ENCODE data around the gene ERMP1.
"Not testable (repeated sequence)": the region's sequence is repeated elsewhere in the genome, so short reads cannot be mapped to it uniquely, and the experiment has no call there.

ERMP1 gene

DNA sequence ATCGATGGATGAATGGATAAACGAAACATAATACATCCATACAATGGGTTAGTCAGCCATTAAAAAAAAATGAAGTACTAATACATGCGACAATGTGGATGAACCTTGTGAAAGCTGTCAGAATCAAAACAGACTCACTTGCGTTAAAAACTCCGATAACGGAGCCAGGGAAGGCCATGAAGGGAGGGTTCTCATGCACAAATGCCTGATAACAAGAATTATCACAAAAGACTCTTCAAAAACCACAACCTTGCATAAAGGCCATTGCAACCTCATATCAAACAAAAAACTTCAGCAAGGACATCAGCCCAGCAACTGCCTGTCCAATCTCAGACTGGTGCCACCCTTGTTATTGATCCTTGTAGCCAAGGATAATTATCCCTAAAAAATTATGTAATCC is 13.7 kb downstream of the ERMP1 start:
- DNase-seq (ENCODE audit: low read depth in 1 of 2, low spot score in 1 of 2) = no peak

DNA sequence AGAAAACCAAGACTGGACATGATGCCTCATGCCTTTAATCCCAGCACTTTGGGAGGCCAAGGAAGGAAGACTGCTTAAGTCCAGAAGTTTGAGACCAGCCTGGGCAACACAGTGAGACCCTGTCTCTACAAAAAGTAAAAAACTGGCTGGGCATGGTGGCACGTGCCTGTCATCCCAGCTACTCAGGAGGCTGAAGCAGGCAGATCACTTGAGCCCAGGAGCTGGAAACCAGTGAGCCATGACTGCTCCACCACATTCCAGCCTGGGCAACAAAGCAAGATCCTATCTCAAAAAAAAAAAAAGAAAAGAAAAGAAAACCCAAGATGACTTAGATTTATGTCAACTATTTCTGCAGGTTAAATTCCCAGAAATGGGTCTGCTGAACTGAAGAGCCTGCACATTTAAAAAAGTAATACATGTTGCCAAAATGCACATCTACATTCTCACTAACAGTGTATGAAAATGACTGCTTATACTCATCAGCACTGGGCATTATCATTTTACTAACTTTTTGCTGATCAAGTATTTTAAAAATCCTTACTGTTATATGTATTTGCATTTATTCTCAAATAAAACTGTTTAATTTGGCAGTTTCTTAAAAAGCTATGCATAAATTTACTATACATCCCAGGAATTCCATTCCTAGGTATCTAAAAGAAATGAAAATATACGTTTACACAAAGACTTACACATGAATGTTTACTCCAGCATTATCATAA is 14.3 kb downstream of the ERMP1 start:
- no peak for DNase-seq (ENCODE audit: low read depth in 1 of 2, low spot score in 1 of 2)

DNA sequence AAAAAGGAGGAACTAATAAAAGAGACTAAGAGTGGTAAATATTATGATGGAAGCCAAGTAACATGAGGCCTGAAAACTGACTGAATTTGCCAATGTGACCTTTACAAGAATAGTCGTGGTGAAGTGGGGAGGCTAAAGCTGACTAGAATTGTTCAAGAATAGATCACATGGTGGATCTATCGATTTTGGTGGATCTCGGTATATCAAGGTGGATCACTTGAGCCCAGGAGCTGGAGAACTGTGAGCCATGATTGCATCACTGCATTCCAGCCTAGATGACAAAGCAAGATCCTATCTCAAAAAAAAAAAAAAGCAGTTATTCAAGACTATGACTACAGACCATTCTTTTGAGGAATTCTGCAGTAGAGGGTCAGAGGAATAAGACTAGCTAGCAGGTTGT is 15.1 kb downstream of the ERMP1 start:
- no peak for DNase-seq (ENCODE audit: low read depth in 1 of 2, low spot score in 1 of 2)

DNA sequence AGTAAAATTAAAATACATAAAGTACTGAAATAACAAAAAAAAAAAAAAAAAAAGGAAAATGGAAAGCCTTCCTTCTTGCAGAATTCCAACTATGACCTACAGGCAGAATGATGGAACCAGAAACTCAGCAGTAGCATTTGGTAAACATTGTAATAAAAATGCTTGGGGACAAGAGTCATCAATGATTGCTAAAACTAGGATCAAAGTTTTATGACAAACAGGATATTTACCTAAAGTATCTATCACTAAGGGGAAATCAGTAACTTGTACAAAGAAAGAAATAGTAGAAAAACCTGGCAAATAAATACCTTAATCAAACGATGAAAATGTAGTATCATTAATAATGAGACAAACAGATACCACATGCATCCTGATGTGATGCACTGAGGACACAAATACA is 17.5 kb downstream of the ERMP1 start:
- DNase-seq (ENCODE audit: low read depth in 1 of 2, low spot score in 1 of 2) = no peak

DNA sequence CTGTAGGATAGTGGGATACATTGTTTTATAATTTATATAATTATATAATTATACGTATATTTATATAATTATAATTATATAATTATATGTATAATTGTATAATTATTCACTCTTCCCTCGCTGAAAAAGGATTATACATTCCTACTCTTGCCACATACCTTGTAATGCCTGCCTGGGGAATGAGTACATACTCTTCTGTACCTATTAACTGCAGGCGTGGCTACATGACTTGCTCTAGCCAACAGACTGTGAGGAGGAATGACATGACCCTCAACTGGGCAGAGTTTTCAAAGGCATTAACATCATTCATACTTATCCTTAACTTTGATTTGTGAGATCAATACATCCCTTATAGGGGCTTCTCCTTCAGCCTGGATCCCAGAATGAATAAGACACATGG is 19.1 kb downstream of the ERMP1 start:
- DNase-seq (ENCODE audit: low read depth in 1 of 2, low spot score in 1 of 2) = no peak

DNA sequence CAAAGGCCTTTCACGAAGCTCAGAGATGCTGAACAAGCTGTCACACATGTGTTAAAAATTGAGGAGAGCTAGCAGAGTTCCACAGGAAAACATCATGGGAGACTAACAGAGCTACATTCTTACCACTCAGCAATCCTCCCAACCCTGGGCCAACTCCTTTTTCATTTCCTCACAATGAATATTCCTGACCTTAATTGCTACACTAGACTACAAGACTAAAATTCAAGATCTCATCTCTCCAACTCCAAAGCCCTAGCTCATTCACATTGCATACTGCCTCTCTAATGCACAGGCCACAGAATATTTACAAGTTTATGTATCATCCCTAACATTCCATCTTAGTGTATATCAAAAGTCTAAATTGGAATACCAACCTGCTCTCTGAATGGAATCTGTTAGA is 21.2 kb downstream of the ERMP1 start:
- DNase-seq (ENCODE audit: low read depth in 1 of 2, low spot score in 1 of 2) = no peak

DNA sequence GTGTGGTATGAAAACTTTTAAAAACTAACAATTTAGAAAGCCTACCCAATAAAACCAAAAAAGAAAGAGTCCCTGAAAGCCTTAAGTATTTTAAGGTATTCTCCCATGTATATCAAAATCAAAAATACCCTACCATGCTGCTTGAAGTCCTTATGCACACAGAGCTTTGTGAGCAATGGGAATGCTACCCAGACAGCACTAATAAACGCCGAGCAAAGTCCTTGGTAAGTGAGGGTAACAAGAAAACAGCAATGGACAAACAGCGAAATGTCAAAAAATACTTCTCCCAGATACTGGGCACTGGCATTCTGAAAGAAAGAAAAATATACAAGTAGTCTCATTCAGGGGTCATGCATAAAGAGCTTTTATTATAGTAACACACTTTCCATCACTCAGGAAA is 27.4 kb downstream of the ERMP1 start:
- no peak for DNase-seq (ENCODE audit: low read depth in 1 of 2, low spot score in 1 of 2)

DNA sequence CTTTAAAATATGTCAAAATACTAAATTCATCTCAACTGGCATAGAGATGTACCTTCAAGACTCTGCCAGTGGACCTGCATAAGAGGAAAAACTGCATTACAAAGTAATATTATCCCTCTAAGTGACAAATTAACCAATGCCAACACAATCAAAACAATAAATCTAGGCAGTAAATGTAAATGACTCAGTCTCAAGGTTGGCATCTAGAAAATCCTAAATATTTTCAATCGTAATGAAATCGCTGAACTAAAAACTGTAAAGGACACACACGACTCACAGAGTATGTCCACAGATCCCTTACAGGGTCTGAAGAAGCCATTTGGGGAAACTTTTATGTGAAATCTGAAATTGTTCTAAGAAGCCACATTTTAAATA is 31.2 kb downstream of the ERMP1 start:
- DNase-seq (ENCODE audit: low read depth in 1 of 2, low spot score in 1 of 2) = no peak

DNA sequence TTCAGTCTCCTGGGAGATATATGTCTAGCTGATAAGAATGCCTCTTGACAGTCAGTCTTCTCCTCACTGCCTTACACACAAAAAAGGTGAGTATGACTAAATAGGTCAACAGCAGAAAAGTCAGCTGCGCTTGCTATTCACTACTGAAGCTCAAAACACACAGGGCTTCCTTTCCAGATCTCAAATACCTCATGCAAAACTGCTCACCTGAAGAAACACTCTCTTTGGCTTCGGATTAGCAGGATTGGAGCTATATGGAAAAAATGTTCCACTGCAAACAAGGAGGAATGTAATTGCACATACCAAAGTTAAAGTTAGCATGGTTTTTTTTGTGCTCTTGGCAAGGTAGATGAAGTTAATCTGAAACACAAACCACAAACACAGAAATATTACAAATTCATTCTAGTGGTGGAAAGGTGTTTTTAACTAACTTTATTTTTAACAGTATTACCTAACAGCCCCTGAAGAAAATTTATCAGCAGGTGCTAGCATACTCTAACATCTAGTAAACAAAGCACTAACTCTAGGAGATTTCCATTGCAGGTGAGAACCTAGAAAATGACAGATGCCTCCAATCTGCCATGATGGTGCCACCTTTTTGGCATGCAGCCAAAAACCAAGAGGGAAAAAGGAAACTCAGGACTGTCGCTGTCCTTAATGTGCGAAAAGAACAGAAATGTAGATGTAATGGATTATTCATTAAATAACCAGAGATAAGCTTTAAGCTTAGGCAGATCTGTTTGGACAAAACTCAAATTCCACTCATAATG is 31.8 kb downstream of the ERMP1 start:
- no peak for DNase-seq (ENCODE audit: low read depth in 1 of 2, low spot score in 1 of 2)

DNA sequence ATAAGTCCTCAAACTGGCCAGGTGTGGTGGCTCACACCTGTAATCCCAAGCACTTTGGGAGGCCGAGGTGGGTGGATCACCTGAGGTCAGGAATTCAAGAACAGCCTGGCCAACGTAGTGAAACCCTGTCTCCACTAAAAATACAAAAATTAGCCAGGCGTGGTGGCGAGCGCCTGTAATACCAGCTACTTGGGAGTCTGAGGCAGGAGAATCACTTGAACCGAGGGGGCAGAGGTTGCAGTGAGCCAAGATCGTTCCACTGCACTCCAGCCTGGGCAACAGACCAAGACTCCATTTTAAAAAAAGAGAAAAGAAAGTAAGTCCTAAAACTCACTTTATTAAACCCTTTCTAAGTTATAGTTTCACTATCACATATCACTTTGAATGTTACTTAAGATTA is 32.5 kb downstream of the ERMP1 start:
- not testable (repeated sequence) for DNase-seq (ENCODE audit: low read depth in 1 of 2, low spot score in 1 of 2)

DNA sequence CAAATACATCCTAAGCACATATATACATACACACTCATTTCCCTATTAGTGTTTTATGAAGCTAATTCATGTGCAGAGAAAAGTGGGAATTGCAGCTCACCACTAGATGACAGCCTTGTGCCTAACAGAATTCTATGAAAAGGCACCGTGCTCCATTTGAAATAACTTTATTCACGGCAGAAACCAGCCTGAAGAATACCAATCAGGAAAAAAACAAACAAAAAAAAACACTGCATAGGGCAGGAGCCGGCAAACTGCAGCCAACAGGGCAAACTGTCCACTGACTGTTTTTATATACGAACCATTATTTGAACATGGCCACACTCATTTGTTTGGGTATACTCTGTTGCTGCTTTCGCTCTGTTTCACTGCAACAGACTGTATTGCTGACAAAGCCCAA is 33.6 kb downstream of the ERMP1 start:
- DNase-seq (ENCODE audit: low read depth in 1 of 2, low spot score in 1 of 2) = no peak

DNA sequence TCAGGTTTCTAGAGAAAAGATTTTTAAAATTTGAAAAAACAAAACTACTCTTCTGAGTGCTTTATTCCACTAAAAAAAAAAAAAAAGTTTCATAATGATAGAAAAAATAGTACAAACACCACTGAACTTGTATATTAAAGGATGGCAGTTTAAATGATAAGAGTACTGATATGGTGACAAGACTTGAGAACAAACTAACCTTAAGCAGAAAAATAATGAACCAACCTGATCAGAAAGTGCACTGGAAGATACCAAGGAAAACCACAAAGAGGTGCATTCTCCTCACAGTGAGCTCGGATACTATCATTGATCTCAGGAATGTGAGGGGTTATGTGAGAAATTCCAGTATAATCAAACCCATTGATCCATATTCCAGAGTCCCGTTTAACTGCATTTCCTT is 34.3 kb downstream of the ERMP1 start:
- no peak for DNase-seq (ENCODE audit: low read depth in 1 of 2, low spot score in 1 of 2)

DNA sequence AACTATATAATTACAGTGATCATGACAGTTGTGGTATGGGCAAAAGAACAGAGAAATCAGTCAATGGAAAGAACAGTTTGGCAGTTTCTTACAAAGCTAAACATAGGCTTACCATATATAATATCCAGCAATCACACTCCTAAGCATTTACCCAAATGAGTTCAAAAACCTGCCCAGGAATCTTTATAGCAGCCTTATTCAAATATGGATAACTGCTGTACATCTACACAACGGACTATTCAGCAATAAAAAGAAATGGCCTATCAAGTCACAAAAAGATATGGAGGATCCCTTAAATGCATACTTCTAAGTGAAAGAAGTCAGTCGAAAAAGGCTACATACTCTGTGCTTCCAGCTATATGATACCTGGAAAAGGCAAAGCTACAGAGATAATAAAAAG is 36.6 kb downstream of the ERMP1 start:
- no peak for DNase-seq (ENCODE audit: low read depth in 1 of 2, low spot score in 1 of 2)

DNA sequence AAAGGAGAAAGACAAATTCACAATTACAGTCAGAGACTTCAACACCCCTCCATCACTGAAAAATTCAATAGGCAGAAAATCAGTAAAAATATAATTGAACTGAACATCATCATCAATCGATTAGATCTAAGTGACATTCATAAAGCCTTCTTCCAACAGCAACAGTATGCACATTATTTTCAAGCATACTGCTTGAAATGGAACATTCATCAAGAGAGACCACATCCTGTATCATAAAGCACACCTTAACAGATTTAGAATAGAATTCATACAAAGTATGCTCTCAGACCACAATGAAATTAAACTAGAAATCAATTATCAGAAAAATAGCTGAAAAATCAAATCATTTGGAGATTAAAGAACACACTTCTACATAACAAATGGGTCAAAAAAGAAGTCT is 39.1 kb downstream of the ERMP1 start:
- no peak for DNase-seq (ENCODE audit: low read depth in 1 of 2, low spot score in 1 of 2)

DNA sequence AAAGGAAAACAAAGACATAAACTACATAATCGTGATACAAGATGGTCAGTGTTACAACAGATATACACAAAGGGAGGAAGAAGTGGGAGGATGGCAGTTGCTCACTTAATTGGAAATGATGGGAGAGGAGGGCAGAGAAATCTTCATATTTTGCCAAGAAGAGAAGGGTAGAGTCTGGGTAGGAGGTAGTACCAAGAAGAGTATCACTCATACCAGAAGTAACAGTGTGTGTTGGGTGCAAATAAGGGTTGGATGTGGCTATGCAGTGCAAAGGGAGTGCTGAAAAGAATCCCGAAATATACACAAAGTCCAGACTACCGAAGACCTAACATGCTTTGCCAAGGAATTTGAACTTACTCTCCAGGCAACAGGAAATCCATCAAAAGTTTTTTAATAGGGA is 41.0 kb downstream of the ERMP1 start:
- no peak for DNase-seq (ENCODE audit: low read depth in 1 of 2, low spot score in 1 of 2)

DNA sequence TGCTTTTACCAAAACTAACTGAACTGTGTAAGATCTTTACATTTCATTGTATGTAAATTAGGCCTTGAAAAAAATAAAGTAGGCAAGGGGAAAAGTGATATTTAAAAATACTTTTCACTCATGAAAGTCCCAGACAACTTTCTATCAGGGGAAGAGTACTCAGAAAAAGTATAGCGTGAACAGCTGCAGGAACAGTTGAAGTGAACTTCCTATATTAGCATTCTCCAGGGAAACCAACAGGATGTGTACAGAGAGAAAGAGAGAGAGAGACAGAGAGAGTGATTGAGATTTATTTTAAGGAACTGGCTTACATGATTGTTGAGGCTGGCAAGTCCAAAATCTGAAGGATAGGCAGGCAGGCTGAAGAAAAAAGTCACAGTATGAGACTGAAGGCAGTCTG is 42.0 kb downstream of the ERMP1 start:
- no peak for DNase-seq (ENCODE audit: low read depth in 1 of 2, low spot score in 1 of 2)

DNA sequence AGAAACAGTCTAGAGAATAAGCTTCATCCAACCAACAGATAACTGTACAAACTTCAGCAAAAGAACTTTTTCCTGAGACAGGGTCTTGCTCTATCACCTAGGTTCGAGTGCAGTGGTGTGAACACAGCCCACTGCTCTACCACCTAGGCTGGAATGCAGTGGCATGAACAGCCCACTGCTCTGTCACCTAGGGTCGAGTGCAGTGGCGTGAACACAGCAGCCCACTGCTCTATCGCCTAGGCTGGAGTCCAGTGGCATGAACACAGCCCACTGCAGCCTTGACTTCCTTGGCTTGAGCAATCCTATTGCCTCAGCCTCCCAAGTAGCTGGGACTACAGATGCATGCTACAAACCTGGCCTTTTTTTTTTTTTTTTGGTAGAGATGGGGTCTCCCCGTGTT is 43.4 kb downstream of the ERMP1 start:
- DNase-seq (ENCODE audit: low read depth in 1 of 2, low spot score in 1 of 2) = no peak

DNA sequence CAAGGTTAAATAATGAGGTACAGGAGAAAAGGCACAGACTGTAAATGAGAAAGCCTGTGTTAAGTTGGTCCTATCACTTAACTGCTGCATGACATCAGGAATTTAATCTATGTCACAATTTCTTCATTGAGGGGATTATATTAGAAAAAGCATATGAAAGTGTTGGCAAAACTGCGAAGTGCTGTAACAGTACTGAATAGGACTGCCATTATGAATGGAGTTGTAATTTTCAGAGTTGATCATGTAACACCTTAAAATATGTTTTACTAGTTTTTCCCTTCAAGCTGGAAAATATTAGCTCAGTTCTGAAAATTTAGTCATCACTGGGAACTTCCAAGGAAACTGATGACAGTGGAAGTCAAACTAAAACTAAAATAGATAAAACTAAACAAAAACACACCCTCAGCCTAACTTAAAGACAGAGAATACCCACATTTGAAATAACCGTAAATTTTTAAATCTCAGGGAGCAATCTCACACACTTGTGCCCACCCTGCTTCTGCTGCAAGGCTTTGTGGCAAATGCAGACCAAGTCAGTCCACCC is 45.1 kb downstream of the ERMP1 start:
- DNase-seq (ENCODE audit: low read depth in 1 of 2, low spot score in 1 of 2) = no peak

DNA sequence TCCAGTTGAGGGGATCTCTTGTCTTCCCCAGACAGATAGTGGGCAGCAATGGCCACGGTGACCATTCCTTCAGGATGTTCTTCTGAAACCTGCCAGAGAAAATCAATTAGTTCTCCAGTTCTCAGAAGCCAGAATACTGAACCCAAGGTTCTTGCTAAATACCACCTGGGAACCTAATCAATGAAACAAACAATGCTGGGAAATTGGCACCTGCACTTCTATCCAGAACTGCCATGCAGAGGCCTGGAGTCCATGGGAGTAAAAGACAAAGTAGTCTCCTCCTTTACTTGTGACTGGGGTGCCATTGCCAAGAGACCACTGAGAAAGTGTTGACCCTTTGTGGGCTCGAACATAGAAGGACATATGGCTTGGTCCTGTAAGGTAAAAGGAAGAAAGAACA is 45.7 kb downstream of the ERMP1 start:
- DNase-seq (ENCODE audit: low read depth in 1 of 2, low spot score in 1 of 2) = no peak

DNA sequence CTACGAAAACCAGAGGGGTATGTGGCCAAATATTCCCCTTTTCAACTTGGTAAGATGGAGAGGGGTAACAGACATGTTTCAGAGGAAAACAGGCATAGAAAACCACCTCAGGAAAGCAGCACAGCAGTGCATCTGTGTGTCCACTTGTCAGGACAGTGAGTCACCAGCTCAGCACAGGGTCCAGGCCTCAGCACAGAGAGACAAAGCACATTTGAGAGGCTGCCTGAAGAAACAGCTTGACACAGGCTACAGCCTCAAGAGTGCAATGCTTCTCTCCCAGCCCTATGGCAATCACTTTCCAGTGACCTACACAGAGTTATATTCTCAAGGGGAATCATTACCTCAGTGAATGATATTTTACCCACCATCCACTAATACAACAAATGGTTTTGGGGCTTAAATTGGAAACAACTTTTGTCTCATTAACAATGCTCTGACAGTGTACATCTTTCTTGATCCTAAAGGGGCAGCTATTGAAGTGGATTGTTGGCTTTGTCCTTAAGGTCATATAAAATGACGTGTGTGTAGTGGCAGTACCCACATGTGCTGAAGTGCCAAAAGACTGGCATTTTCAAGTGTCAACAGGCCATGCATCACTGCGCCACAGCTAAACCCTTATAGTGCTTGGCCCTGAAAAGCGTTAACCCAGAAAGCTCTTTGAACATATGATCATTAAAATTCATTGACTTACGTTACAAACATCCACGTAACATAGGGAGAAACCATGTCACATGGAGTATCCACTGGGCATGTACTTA is 46.4 kb downstream of the ERMP1 start:
- no peak for DNase-seq (ENCODE audit: low read depth in 1 of 2, low spot score in 1 of 2)

DNA sequence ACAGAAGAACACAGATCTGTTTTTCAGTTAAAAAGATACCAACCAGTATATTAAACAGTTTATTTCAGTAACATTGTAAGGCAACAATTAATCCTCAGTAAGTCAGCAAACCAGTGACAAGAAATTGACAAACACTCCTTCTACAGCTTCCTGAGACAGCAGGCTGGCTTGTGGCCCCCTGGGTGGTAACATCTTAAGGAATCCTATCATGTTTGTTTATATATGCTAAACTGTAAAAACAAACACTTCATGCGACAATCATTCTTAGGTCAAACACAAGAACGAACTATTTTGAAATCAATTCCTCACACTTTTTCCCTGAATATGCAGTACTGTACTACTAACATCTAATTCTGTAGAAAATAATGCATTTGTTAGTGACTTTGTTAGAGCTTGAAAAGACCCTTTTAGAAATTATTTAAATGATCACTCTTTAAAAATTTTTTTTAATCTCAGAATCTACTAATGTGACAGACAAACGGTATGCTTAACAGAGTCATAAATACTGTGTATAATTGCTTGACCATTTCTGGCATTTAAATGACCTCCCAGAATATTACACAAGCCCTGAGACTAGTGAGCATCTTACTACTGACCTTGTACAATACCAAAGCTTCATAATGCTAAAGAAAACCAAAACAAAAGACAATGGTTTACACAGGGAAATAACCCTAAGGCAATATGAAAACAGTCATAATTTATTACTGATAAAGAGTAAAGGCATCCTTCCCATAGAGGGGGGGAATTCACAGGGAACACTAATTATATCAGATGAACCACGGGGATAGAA is 48.2 kb downstream of the ERMP1 start:
- DNase-seq (ENCODE audit: low read depth in 1 of 2, low spot score in 1 of 2) = no peak
